ENCODE measurements around the gene IQCE. TPM values are rescaled to one million over a fixed set of nuclear protein-coding genes. Genes with fewer than 3 reads are reported as not detected.
"Not testable (repeated sequence)": the region's sequence is repeated elsewhere in the genome, so short reads cannot be mapped to it uniquely, and the experiment has no call there.

The IQCE gene
- total RNA-seq, 6 donors from 2014 or later, result 18.0 to 51.3 (median 23.9) TPM

- Histone ChIP-seq H3K4me3 (peak overlapping the region in 1 of 4 donors; percentile 6), H3K27me3 (no peaks in the 10 kb centered on the region), H3K9me3 (no peaks in the 10 kb centered on the region), H3K36me3 (peaks cover 0 to 26% (median 15%) of the 10 kb centered on the region in 4 donors), H3K4me1 (peaks cover 45 to 66% (median 65%) of the 10 kb centered on the region in 4 donors), H3K27ac (peak overlapping the region; percentile 82 to 96 (median 86))
- TF ChIP-seq POLR2A (IDR thresholded peaks at IDR 0.05) (no peak), POLR2AphosphoS5 (IDR thresholded peaks at IDR 0.05) (no peak), EP300 (IDR thresholded peaks at IDR 0.05) (no peak), CTCF (IDR thresholded peaks at IDR 0.05) (no peak)
- ATAC-seq (ENCODE audit: low FRiP score in 2 of 2) (peak; percentile 61 to 70), DNase-seq (peak; percentile 73 to 82)
- WGBS, 2 donors, result 50 to 79% methylated on average over 8 to 13 of the region's 16 CpGs
Observed at GRCh38 chr7:2530071-2530987, 28.4 kb upstream of the IQCE start.

GRCh38 chr7:2530994-2531795 is 27.6 kb upstream of the IQCE start:
- DNase-seq, result peak in 1 of 2 donors; percentile 66
- WGBS, 2 donors, result 51% methylated on average over 21 of the region's 43 CpGs; no CpG with 5 or more reads in 1 of the 2 donors
- ATAC-seq (ENCODE audit: low FRiP score in 2 of 2); H3K9me3 ChIP-seq; H3K27me3 ChIP-seq; H3K4me3 ChIP-seq: not testable (repeated sequence)
- Histone ChIP-seq H3K36me3 (peaks cover 0 to 17% (median 11%) of the 10 kb centered on the region in 4 donors), H3K27ac (peak overlapping the region; percentile 82 to 96 (median 86)), H3K4me1 (peaks cover 43 to 57% (median 57%) of the 10 kb centered on the region in 4 donors)

- DNase-seq, result peak; percentile 6 to 79
- H3K4me3 ChIP-seq; ATAC-seq (ENCODE audit: low FRiP score in 2 of 2); H3K9me3 ChIP-seq; H3K27ac ChIP-seq; H3K27me3 ChIP-seq: not testable (repeated sequence)
- Histone ChIP-seq H3K36me3 (peaks cover 0 to 11% (median 6%) of the 10 kb centered on the region in 4 donors), H3K4me1 (peaks cover 43 to 52% (median 51%) of the 10 kb centered on the region in 4 donors)
- 69% methylated on average over 7 of the region's 17 CpGs; no CpG with 5 or more reads in 1 of the 2 donors for WGBS, 2 donors
Observed at GRCh38 chr7:2531796-2532110, 27.0 kb upstream of the IQCE start.

- not testable (repeated sequence) for ATAC-seq (ENCODE audit: low FRiP score in 2 of 2); H3K27me3 ChIP-seq; H3K9me3 ChIP-seq; H3K27ac ChIP-seq; H3K4me3 ChIP-seq; H3K36me3 ChIP-seq; DNase-seq
- 83 to 89% methylated on average over 8 to 9 of the region's 15 CpGs for WGBS, 2 donors
- peaks cover 40 to 46% (median 46%) of the 10 kb centered on the region in 4 donors for H3K4me1 ChIP-seq
Observed at GRCh38 chr7:2532199-2532772, 26.5 kb upstream of the IQCE start.

GRCh38 chr7:2532816-2533215 is 26.0 kb upstream of the IQCE start:
- H3K4me3 ChIP-seq; DNase-seq; H3K36me3 ChIP-seq; H3K9me3 ChIP-seq; H3K27me3 ChIP-seq; H3K27ac ChIP-seq; ATAC-seq (ENCODE audit: low FRiP score in 2 of 2): not testable (repeated sequence)
- H3K4me1 ChIP-seq, result peaks cover 35 to 41% (median 41%) of the 10 kb centered on the region in 4 donors
- 93% methylated on average over 4 of the region's 8 CpGs; no CpG with 5 or more reads in 1 of the 2 donors for WGBS, 2 donors

- H3K4me3 ChIP-seq; H3K27me3 ChIP-seq; H3K9me3 ChIP-seq; H3K27ac ChIP-seq; ATAC-seq (ENCODE audit: low FRiP score in 2 of 2); DNase-seq: not testable (repeated sequence)
- peaks cover 28 to 34% (median 33%) of the 10 kb centered on the region in 4 donors for H3K4me1 ChIP-seq
- 53 to 64% methylated on average over 3 to 4 of the region's 8 CpGs for WGBS, 2 donors
- peaks cover 0 to 14% (median 8%) of the 10 kb centered on the region in 4 donors for H3K36me3 ChIP-seq
Observed at GRCh38 chr7:2533566-2533965, 25.2 kb upstream of the IQCE start.

- not testable (repeated sequence) for H3K27me3 ChIP-seq; H3K9me3 ChIP-seq; ATAC-seq (ENCODE audit: low FRiP score in 2 of 2); H3K4me3 ChIP-seq; H3K27ac ChIP-seq; DNase-seq
- Histone ChIP-seq H3K4me1 (peaks cover 21 to 27% (median 27%) of the 10 kb centered on the region in 4 donors), H3K36me3 (peaks cover 6 to 16% (median 14%) of the 10 kb centered on the region in 4 donors)
- WGBS, 2 donors, result no CpG with 5 or more reads among the region's 34 CpGs
Observed at GRCh38 chr7:2534214-2534613, 24.6 kb upstream of the IQCE start.

GRCh38 chr7:2535872-2536627 is 22.7 kb upstream of the IQCE start:
- H3K9me3 ChIP-seq; H3K4me3 ChIP-seq; H3K27ac ChIP-seq; H3K27me3 ChIP-seq; H3K4me1 ChIP-seq; ATAC-seq (ENCODE audit: low FRiP score in 2 of 2): not testable (repeated sequence)
- H3K36me3 ChIP-seq, result peaks cover 7 to 34% (median 32%) of the 10 kb centered on the region in 4 donors
- 67 to 92% methylated on average over 6 to 17 of the region's 19 CpGs for WGBS, 2 donors
- peak in 1 of 2 donors; percentile 75 for DNase-seq

Measured in upper lobe of left lung (tissue), 6 donors.